ENCODE data around the gene TBX10. TPM values are rescaled to one million over a fixed set of nuclear protein-coding genes. Genes with fewer than 3 reads are reported as not detected.
A peak's percentile ranks its signal among the peaks of the same experiment; 100 is the strongest.

The TBX10 gene
- total and polyA plus RNA-seq, 2 of the 8 experiments (the other 6 are each of a cell fraction or from before 2014, with no cell fraction given): 0.09 TPM; not detected in 1

DNA sequence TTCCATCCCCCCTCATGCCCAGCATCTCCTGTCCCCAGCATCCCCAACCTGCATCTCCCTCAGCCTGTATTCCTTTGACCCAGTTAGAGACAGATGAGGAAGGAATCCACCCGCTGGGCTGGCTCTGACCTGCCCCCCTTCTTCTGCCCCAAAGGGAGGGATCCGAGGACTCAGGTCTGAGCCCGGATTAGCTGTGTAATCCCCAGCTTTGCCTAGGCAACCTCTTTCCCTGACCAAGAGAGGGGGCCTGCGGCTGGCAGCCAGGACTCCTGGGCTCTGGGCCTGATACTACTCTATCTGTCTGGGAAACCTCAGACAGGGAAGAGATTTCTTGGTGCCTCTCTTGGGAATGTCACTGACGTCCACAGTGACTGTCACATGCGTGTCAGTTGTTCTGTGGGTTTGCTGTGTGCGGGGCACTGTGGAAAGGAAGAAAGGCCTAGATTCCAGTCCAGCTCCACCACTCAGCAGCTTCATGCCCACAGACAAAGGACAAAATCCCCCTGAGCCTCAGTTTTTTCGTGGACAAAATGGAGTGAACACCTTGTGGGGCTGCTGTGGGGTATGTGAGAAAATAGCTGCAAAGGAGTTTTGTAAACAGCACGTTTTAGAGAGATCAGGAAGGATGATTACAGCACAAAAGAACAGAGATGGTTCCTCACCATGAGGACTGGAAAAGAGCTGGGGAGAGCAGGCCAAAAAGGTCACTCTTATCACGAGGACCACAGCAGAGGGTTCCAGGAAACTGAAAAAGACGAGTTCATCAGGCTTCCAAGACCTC, 34.1 kb downstream of the TBX10 start:
- Histone ChIP-seq H3K14ac (ENCODE audit: insufficient read length) (no peak overlapping the region), H2AK5ac (ENCODE audit: low read depth, low read length) (0 out of 2 replicates have a peak overlapping the region, but pooled peaks have one; percentile 58), H4K8ac (ENCODE audit: extremely low read depth, insufficient read depth, low read length) (no peak overlapping the region), H3K27me3 (replicated peaks in 1 of 4; ENCODE audit: control insufficient read depth in 3 of 4, extremely low read depth in 1 of 4, insufficient read depth in 3 of 4, low read length in 3 of 4) (peaks cover 0 to 4% (median 0%) of the 10 kb centered on the region in 4 experiments; a peak in 2 of 7 replicates), H3K4me2 (ENCODE audit: insufficient read depth in 1 of 2, low read depth in 2 of 2, low read length in 2 of 2) (peak overlapping the region; percentile 9 to 64; a peak in 3 of 4 replicates), H2BK5ac (ENCODE audit: low read depth, low read length) (no peak overlapping the region), H3K9me3 (ENCODE audit: insufficient read depth in 2 of 2, low read depth in 1 of 2, low read length in 1 of 2) (no peaks in the 10 kb centered on the region), H3K36me3 (ENCODE audit: control insufficient read depth in 2 of 4, insufficient read depth in 4 of 4, low read length in 3 of 4) (peaks cover 1 to 7% (median 4%) of the 10 kb centered on the region in 4 experiments; a peak in 6 of 8 replicates), H3K4ac (replicated peaks; ENCODE audit: insufficient read length, low read depth, low read length) (no peak overlapping the region), H3K4me1 (replicated peaks in 1 of 4; ENCODE audit: control insufficient read depth in 3 of 4, insufficient read depth in 4 of 4, low read length in 3 of 4) (peaks cover 5 to 27% (median 17%) of the 10 kb centered on the region in 4 experiments; a peak in 6 of 7 replicates), H3K4me3 (ENCODE audit: extremely low read depth in 1 of 4, insufficient read depth in 2 of 4, low read depth in 3 of 4, low read length in 4 of 4) (no peak overlapping the region), H3K56ac (replicated peaks; ENCODE audit: insufficient read length, low read depth, low read length) (no peak overlapping the region), H3K23me2 (ENCODE audit: low read depth, low read length) (peaks cover 9% of the 10 kb centered on the region; the same call in 1 of the 2 replicates), H2BK12ac (ENCODE audit: low read depth, low read length) (0 out of 2 replicates have a peak overlapping the region, but pooled peaks have one; percentile 94), H3K79me1 (ENCODE audit: low read depth, low read length) (no peaks in the 10 kb centered on the region), H2AFZ (ENCODE audit: low read length) (no peak overlapping the region), H2BK120ac (replicated peaks; ENCODE audit: low read depth, low read length) (no peak overlapping the region), H4K20me1 (replicated peaks in 1 of 2; ENCODE audit: control insufficient read depth in 1 of 2, insufficient read depth in 2 of 2, low read length in 2 of 2) (peaks cover 0 to 2% of the 10 kb centered on the region in 2 experiments), H4K91ac (replicated peaks; ENCODE audit: insufficient read length, low read length) (no peak overlapping the region), H3K79me2 (ENCODE audit: control insufficient read depth in 1 of 2, insufficient read depth in 2 of 2, low read length in 2 of 2) (peaks cover 0 to 8% of the 10 kb centered on the region in 2 experiments; a peak in 1 of 4 replicates), H3K23ac (ENCODE audit: insufficient read length) (no peak overlapping the region), H3K27ac (ENCODE audit: low read depth, low read length) (no peak overlapping the region), H2BK20ac (ENCODE audit: low read length) (0 out of 2 replicates have a peak overlapping the region, but pooled peaks have one; percentile 23), H4K5ac (ENCODE audit: insufficient read length, low read depth, low read length) (no peak overlapping the region), H3K9ac (replicated peaks in 1 of 4; ENCODE audit: extremely low read depth in 1 of 4, low read depth in 3 of 4, low read length in 3 of 4) (no peak overlapping the region), H2BK15ac (ENCODE audit: low read length) (peak overlapping the region; percentile 92; the same call in 1 of the 2 replicates), H3K18ac (ENCODE audit: extremely low read depth, low read length) (no peak overlapping the region; the same call in 1 of the 2 replicates)
- DNase-seq (ENCODE audit: low read depth in 1 of 2, low spot score in 2 of 2): no peak
- FAIRE-seq: no peak
- WGBS, 2 experiments (ENCODE audit: extremely low coverage in 1 of 2, insufficient coverage in 1 of 2, insufficient read length in 1 of 2, insufficient replicate concordance in 2 of 2, low coverage in 1 of 2, low lambda C conversion rate in 2 of 2, missing lambda C conversion rate in 1 of 2): 86% methylated on average over 11 of the region's 11 CpGs; no CpG with 5 or more reads in 1 of the 2 experiments
- CTCF ChIA-PET (ENCODE audit: partially characterized antibody): interaction anchor here (0.5 to 1.6 kb wide), 10 partner anchors 9 to 204 kb away, joined by 3 to 15 read pairs (median 4); partner anchors contain the start of genes GSTP1 and PPP1CA
- POLR2A ChIA-PET (ENCODE audit: partially characterized antibody): interaction anchor here (0.7 to 2.8 kb wide), 7 partner anchors 10 to 28 kb away, joined by 3 to 25 read pairs (median 5); partner anchors contain the start of gene GSTP1
- no peak for TF ChIP-seq YY1 (IDR thresholded peaks at IDR 0.05; ENCODE audit: low read depth, low read length)
- peak; percentile 40; the same call in 1 of the 2 replicates for TF ChIP-seq POLR2AphosphoS5 (IDR thresholded peaks at IDR 0.05; ENCODE audit: low read depth, low read length)
- 0 out of 2 replicates have a peak, but pooled peaks have one; percentile 62 for TF ChIP-seq RXRA (IDR thresholded peaks at IDR 0.05; ENCODE audit: insufficient read depth, low read depth, low read length)
- TF ChIP-seq TCF12 (IDR thresholded peaks at IDR 0.05; ENCODE audit: low read depth, low read length): no peak
- TF ChIP-seq SP2 (IDR thresholded peaks at IDR 0.05; ENCODE audit: low read length): no peak
- TF ChIP-seq, protein P1, sequence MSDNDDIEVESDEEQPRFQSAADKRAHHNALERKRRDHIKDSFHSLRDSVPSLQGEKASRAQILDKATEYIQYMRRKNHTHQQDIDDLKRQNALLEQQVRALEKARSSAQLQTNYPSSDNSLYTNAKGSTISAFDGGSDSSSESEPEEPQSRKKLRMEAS (IDR thresholded peaks at IDR 0.05): no peak
